Measurements from ENCODE around the gene KRTAP17-1.

KRTAP17-1 gene

GRCh38 chr17:41339571-41340172 lies 24.2 kb upstream of the KRTAP17-1 start:
- TF ChIP-seq FOXP2 (optimal IDR thresholded peaks at IDR 0.05; ENCODE audit: borderline replicate concordance, extremely low read depth, extremely low read length, insufficient read depth) = no peak
- no peak for TF ChIP-seq REST (IDR thresholded peaks at IDR 0.05; ENCODE audit: insufficient read depth in 1 of 2, low read depth in 2 of 2, low read length in 2 of 2)
- TF ChIP-seq POLR2AphosphoS5 (IDR thresholded peaks at IDR 0.05; ENCODE audit: low read depth, low read length) = no peak
- no peak for TF ChIP-seq TAF1 (IDR thresholded peaks at IDR 0.05; ENCODE audit: borderline replicate concordance, insufficient read depth, low read length)
- TF ChIP-seq SIN3A (IDR thresholded peaks at IDR 0.05; ENCODE audit: borderline replicate concordance, insufficient read depth, low read length) = no peak

DNA sequence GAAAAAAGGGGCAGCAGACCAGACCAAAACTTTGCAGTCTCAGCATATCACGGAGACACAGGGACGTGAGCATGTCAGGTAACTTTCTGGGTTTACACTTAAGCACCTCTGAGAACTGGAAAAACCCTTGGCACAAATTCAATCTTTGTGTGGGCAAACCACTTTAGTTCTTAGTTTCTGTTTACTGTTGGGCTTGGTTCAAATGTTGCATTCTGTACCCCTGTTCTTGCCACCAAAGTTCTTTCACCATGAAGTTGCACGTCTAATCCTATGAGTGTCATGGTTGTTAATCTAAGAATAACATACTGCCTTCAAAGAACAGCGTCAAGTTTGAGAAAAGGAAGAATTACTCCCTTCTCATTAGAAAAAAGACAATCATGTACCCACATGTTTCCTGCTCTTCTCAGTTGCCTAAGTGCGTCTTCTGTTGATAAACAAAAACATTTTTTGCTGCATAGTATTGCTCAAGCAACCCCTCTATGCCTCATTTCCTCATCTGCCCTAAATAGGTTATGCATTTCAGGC lies 23.5 kb upstream of the KRTAP17-1 start:
- no peak for TF ChIP-seq TAF1 (IDR thresholded peaks at IDR 0.05; ENCODE audit: borderline replicate concordance, insufficient read depth, low read length)
- TF ChIP-seq FOXP2 (optimal IDR thresholded peaks at IDR 0.05; ENCODE audit: borderline replicate concordance, extremely low read depth, extremely low read length, insufficient read depth) = no peak

DNA sequence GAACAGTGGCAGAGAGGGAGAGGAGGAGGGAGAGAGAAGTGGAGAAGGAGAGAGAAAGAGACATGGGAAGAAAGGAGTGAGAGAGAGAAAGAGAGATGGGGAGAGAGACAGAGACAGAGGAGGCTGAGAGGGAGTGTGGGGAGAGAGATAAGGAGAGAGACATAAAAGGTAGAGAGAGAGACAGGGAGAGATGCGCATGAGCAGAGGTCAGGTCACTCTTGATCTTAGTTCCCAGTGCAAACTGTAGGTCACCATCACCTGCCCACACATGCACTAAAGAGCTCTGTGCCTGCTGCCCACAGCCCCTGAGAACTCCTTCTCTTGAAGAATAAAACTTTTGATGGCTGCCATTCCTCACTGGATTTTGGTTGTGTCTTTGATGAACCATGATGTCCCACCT lies 20.2 kb upstream of the KRTAP17-1 start:
- no peak for TF ChIP-seq TAF1 (IDR thresholded peaks at IDR 0.05; ENCODE audit: borderline replicate concordance, insufficient read depth, low read length)
- no peak for TF ChIP-seq REST (IDR thresholded peaks at IDR 0.05; ENCODE audit: insufficient read depth in 1 of 2, low read depth in 2 of 2, low read length in 2 of 2)
- TF ChIP-seq SIN3A (IDR thresholded peaks at IDR 0.05; ENCODE audit: borderline replicate concordance, insufficient read depth, low read length) = no peak
- no peak for TF ChIP-seq POLR2AphosphoS5 (IDR thresholded peaks at IDR 0.05; ENCODE audit: low read depth, low read length)
- no peak for TF ChIP-seq FOXP2 (optimal IDR thresholded peaks at IDR 0.05; ENCODE audit: borderline replicate concordance, extremely low read depth, extremely low read length, insufficient read depth)

- TF ChIP-seq FOXP2 (optimal IDR thresholded peaks at IDR 0.05; ENCODE audit: borderline replicate concordance, extremely low read depth, extremely low read length, insufficient read depth) = no peak
- TF ChIP-seq REST (IDR thresholded peaks at IDR 0.05; ENCODE audit: insufficient read depth in 1 of 2, low read depth in 2 of 2, low read length in 2 of 2) = no peak
- TF ChIP-seq TAF1 (IDR thresholded peaks at IDR 0.05; ENCODE audit: borderline replicate concordance, insufficient read depth, low read length) = no peak
- TF ChIP-seq SIN3A (IDR thresholded peaks at IDR 0.05; ENCODE audit: borderline replicate concordance, insufficient read depth, low read length) = no peak
- no peak for TF ChIP-seq POLR2AphosphoS5 (IDR thresholded peaks at IDR 0.05; ENCODE audit: low read depth, low read length)
Measured at GRCh38 chr17:41334385-41335305, 19.1 kb upstream of the KRTAP17-1 start.

DNA sequence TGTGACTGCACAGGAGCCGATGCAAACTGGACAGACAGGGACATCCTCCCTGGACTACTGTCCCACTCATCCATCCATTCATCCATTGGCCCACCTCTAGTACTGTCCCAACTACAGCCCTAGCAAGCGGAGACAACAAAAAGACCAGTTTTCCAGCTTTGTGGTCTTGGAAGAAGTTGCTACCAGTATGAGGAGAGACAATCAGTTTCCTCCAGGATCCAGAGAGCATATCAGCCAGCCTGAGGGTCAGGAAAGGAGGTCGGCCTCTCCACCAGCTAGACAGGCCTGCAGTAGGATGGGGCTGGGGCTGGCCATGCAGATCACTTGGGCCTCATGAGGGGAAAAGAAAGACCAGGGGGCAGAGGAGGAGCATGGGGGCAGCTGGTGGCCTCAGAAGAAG lies 18.3 kb upstream of the KRTAP17-1 start:
- TF ChIP-seq FOXP2 (optimal IDR thresholded peaks at IDR 0.05; ENCODE audit: borderline replicate concordance, extremely low read depth, extremely low read length, insufficient read depth) (no peak), TAF1 (IDR thresholded peaks at IDR 0.05; ENCODE audit: borderline replicate concordance, insufficient read depth, low read length) (no peak), POLR2AphosphoS5 (IDR thresholded peaks at IDR 0.05; ENCODE audit: low read depth, low read length) (no peak), REST (IDR thresholded peaks at IDR 0.05; ENCODE audit: insufficient read depth in 1 of 2, low read depth in 2 of 2, low read length in 2 of 2) (no peak), SIN3A (IDR thresholded peaks at IDR 0.05; ENCODE audit: borderline replicate concordance, insufficient read depth, low read length) (no peak)
